Glutamatergic neuron (in vitro differentiated cells): ENCODE data around the gene DPF3. TPM values are rescaled to one million over a fixed set of nuclear protein-coding genes. Genes with fewer than 3 reads are reported as not detected.

Experiments used
- DNase-seq: peaks from one replicate; pipeline ENCODE4 v3.0.0; 2022
- H3K27ac Mint-ChIP-seq: one replicate; pipeline ENCODE4 v1.8.0; 2020; ENCODE audit warnings: mild to moderate bottlenecking, mixed read lengths, inconsistent platforms; ENCODE audit not compliant: unreplicated experiment
- H3K27me3 Mint-ChIP-seq: one replicate; pipeline ENCODE4 v1.8.0; 2020; ENCODE audit warnings: mild to moderate bottlenecking, moderate library complexity, mixed read lengths, inconsistent platforms; ENCODE audit not compliant: unreplicated experiment
- H3K36me3 Mint-ChIP-seq: one replicate; pipeline ENCODE4 v1.8.0; 2020; ENCODE audit warnings: mild to moderate bottlenecking, mixed read lengths, inconsistent platforms; ENCODE audit not compliant: unreplicated experiment
- H3K4me1 Mint-ChIP-seq: one replicate; pipeline ENCODE4 v1.8.0; 2020; ENCODE audit warnings: mild to moderate bottlenecking, low read depth, mixed read lengths, inconsistent platforms; ENCODE audit not compliant: unreplicated experiment
- H3K4me3 Mint-ChIP-seq: one replicate; pipeline ENCODE4 v1.8.0; 2020; ENCODE audit warnings: mild to moderate bottlenecking, mixed read lengths, inconsistent platforms; ENCODE audit not compliant: unreplicated experiment
- H3K9me3 Mint-ChIP-seq: one replicate; pipeline ENCODE4 v1.8.0; 2020; ENCODE audit warnings: mild to moderate bottlenecking, moderate library complexity, mixed read lengths, inconsistent platforms; ENCODE audit not compliant: unreplicated experiment
- total RNA-seq: library from RNA; stranded (reverse); fragmentation: NEBNext Ultra II Directional; extraction: Animal tissue kit (Norgen Biotek cat#: 25700); gene quantifications from one replicate; pipeline ENCODE4 v1.2.1, GENCODE V29; 2021; ENCODE audit not compliant: unreplicated experiment
- TF ChIP-seq, protein P1 (sequence below): fragments of 200-600 bp; sonication (generic); IDR thresholded peaks from one replicate; pipeline ENCODE4 v1.5.0; 2021; ENCODE audit not compliant: partially characterized antibody, unreplicated experiment

The DPF3 gene
- total RNA-seq, 1 donor from 2014 or later = 13.7 TPM

DNA sequence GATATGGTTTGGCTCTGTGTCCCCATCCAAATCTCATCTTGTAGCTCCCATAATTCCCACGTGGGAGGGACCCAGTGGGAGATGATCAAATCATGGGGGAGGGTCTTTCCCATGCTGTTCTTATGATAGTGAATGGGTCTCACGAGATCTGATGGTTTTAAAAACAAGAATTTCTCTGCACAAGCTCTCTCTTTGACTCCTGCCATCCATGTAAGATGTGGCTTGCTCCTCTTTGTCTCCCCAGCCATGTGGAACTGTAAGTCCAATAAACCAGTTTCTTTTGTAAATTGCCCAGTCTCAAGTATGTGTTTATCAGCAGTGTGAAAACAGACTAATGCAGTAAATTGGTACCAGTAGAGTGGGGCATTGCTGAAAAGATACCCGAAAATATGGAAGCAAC is 146.2 kb downstream of the DPF3 start:
- H3K9me3 Mint-ChIP-seq = peaks cover 7% of the 10 kb centered on the region
- peaks cover 21% of the 10 kb centered on the region for H3K36me3 Mint-ChIP-seq
- no peak for DNase-seq
- no peak overlapping the region for H3K27ac Mint-ChIP-seq
- TF ChIP-seq, protein P1, sequence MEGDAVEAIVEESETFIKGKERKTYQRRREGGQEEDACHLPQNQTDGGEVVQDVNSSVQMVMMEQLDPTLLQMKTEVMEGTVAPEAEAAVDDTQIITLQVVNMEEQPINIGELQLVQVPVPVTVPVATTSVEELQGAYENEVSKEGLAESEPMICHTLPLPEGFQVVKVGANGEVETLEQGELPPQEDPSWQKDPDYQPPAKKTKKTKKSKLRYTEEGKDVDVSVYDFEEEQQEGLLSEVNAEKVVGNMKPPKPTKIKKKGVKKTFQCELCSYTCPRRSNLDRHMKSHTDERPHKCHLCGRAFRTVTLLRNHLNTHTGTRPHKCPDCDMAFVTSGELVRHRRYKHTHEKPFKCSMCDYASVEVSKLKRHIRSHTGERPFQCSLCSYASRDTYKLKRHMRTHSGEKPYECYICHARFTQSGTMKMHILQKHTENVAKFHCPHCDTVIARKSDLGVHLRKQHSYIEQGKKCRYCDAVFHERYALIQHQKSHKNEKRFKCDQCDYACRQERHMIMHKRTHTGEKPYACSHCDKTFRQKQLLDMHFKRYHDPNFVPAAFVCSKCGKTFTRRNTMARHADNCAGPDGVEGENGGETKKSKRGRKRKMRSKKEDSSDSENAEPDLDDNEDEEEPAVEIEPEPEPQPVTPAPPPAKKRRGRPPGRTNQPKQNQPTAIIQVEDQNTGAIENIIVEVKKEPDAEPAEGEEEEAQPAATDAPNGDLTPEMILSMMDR = no peak
- peaks cover 3% of the 10 kb centered on the region for H3K4me1 Mint-ChIP-seq
- no peaks in the 10 kb centered on the region for H3K27me3 Mint-ChIP-seq
- no peak overlapping the region for H3K4me3 Mint-ChIP-seq

DNA sequence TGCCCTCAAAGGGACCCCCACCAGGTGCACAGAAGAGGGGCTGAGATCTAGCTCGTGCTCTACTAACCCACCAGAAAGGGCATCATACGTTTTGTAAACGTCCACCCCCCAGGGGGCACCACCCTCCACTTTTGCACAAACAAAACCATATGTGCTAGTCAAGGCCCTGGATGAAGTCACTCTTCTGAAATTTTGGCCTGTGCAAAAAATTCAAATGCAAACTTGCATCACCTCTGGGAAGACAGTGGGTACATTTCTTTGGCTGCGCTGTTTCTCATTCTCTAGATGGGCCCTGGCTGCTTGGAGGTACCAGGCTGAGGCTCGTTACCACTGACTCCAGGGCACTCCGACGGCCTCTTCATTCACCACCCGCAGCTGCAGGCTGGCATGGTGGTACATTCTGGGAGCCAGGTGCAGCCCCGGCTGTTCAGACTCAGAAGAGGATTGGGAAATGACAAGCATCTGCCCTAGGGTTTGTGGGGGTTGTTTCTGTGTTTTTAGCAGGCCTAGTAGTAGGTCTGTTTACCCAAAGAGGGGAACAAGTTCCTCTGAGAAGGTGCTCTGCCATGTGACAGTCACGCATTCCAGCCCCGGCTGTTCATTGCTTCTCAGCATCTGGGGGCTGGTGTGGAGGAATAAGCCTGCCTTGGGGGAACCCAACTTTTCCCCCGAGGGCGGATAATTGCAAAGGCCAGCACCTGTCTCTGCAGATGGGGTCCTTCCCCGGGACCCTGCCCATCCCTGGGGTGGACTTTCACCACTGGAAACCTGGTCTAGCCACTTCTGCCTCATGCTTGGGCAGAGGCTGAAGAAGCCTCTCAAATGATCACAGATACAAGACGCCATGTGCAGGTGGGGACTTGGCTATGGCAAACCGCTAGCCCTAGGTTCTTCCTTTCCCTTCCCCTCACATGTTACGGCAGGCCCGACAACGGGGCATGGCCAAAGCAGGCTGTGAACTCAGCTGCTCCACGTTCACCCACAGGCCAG is 147.6 kb downstream of the DPF3 start:
- peaks cover 3% of the 10 kb centered on the region for H3K4me1 Mint-ChIP-seq
- TF ChIP-seq, protein P1 = no peak
- H3K36me3 Mint-ChIP-seq = peaks cover 21% of the 10 kb centered on the region
- no peak overlapping the region for H3K4me3 Mint-ChIP-seq
- peaks cover 4% of the 10 kb centered on the region for H3K9me3 Mint-ChIP-seq
- DNase-seq = no peak
- no peaks in the 10 kb centered on the region for H3K27me3 Mint-ChIP-seq
- no peak overlapping the region for H3K27ac Mint-ChIP-seq

DNA sequence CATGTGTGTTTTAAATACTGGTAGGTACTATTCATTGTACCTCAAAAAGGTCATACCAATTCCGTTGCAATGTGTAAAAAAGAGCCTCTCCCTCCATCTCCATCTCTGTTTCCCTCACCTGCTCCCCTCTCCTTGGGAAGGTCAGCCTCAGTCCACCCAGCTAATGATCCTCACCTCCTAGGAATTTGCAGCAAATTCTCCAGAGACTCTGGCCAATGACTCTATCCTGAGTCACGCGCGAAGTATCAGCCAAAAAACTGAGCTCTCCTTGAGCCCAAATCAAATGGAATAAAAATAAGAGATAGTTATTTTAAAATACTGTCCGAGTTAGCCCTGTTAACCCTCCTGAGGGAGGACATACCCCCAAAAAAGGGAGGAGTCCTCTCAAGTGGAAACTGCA is 148.4 kb downstream of the DPF3 start:
- DNase-seq = no peak
- Mint-ChIP-seq H3K27me3 (no peaks in the 10 kb centered on the region), H3K27ac (no peak overlapping the region), H3K4me3 (no peak overlapping the region), H3K9me3 (peaks cover 4% of the 10 kb centered on the region), H3K36me3 (peaks cover 21% of the 10 kb centered on the region), H3K4me1 (peaks cover 3% of the 10 kb centered on the region)
- TF ChIP-seq, protein P1 = no peak

DNA sequence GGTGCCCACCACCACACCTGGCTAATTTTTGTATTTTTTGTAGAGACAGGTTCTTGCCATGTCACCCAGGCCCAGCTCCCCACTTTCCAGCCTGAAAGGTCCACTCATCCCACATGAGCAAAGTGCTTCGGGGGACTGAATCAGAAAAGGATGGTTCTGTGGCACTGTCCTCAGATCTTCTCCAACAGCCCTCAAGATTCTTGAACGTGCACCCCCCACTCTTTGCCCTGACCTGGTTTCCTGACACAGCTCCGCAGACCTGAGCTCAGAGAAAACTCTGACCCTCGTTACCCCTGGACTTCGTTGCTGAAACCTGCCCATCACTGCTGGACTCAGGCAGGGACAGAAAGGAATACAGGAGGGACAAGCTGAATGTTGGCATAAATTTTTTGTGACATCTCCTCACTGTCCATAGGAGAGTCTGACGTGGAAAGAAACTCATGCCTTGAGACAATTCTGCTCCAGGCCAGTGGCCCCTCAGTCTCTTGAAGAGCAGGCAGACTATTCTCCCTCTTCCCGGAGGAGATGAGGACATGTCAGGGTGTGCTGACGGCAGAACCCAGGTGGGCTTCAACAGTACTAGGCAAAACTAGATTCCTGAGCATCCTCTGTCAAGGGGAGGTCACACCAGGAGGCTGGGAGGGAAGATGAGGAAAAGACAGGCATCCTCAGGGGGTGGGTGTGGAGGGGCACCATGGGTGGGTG is 149.3 kb downstream of the DPF3 start:
- TF ChIP-seq, protein P1 = no peak
- H3K27ac Mint-ChIP-seq = no peak overlapping the region
- H3K4me3 Mint-ChIP-seq = no peak overlapping the region
- no peak for DNase-seq
- peaks cover 7% of the 10 kb centered on the region for H3K9me3 Mint-ChIP-seq
- no peaks in the 10 kb centered on the region for H3K27me3 Mint-ChIP-seq
- H3K36me3 Mint-ChIP-seq = peaks cover 25% of the 10 kb centered on the region
- peaks cover 5% of the 10 kb centered on the region for H3K4me1 Mint-ChIP-seq
